ENCODE measurements around the gene SCAMP4.
"Not testable (repeated sequence)": the region's sequence is repeated elsewhere in the genome, so short reads cannot be mapped to it uniquely, and the experiment has no call there.

The SCAMP4 gene

GRCh38 chr19:1875646-1876495 is 29.3 kb upstream of the SCAMP4 start (continued):
- no peak for TF ChIP-seq ZNF266 (tag by site-specific recombination; IDR thresholded peaks at IDR 0.05; ENCODE audit: low read depth)
- peak; percentile 33; the same call in 1 of the 2 replicates for TF ChIP-seq ZBTB17 (tag by site-specific recombination; IDR thresholded peaks at IDR 0.05)
- TF ChIP-seq ZBTB7A (tag by site-specific recombination; IDR thresholded peaks at IDR 0.05; ENCODE audit: low read depth) = no peak; the same call in 1 of the 2 replicates
- TF ChIP-seq, protein P1, sequence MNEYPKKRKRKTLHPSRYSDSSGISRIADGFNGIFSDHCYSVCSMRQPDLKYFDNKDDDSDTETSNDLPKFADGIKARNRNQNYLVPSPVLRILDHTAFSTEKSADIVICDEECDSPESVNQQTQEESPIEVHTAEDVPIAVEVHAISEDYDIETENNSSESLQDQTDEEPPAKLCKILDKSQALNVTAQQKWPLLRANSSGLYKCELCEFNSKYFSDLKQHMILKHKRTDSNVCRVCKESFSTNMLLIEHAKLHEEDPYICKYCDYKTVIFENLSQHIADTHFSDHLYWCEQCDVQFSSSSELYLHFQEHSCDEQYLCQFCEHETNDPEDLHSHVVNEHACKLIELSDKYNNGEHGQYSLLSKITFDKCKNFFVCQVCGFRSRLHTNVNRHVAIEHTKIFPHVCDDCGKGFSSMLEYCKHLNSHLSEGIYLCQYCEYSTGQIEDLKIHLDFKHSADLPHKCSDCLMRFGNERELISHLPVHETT (tag by site-specific recombination; IDR thresholded peaks at IDR 0.05) = no peak
- TF ChIP-seq ZNF707 (tag by site-specific recombination; IDR thresholded peaks at IDR 0.05) = no peak
- no peak for TF ChIP-seq ZNF311 (tag by site-specific recombination; IDR thresholded peaks at IDR 0.05; ENCODE audit: borderline replicate concordance)
- no peak for TF ChIP-seq YY1 (tag by site-specific recombination; IDR thresholded peaks at IDR 0.05)
- TF ChIP-seq ZNF747 (tag by site-specific recombination; IDR thresholded peaks at IDR 0.05) = no peak
- no peak for TF ChIP-seq ZNF174 (tag by site-specific recombination; IDR thresholded peaks at IDR 0.05)

- H3K4me1 ChIP-seq (ENCODE audit: control insufficient read depth, insufficient read depth, low read length) = peaks cover 10% of the 10 kb centered on the region
- peaks cover 0 to 26% of the 10 kb centered on the region in 2 experiments; a peak in 1 of 3 replicates for H3K36me3 ChIP-seq (ENCODE audit: control insufficient read depth in 2 of 2, insufficient read depth in 1 of 2, low read length in 2 of 2)
- not testable (repeated sequence) for H3K4me3 ChIP-seq (ENCODE audit: low read depth, low read length); H3K9me3 ChIP-seq (ENCODE audit: control insufficient read depth, insufficient read depth, low read depth, low read length)
- H3K27ac ChIP-seq (ENCODE audit: extremely low read depth, low read depth, low read length) = peak overlapping the region; percentile 89
- POLR2A ChIA-PET = interaction anchor here (0.6 to 2.8 kb wide), 11 partner anchors 8 to 172 kb away, joined by 3 to 22 read pairs (median 5); partner anchors contain the start of genes ABHD17A, ADAT3 and SCAMP4
- peak; percentile 79 for TF ChIP-seq GLIS2 (tag by site-specific recombination; IDR thresholded peaks at IDR 0.05)
- peak; percentile 52 for TF ChIP-seq ZIC2 (tag by site-specific recombination; IDR thresholded peaks at IDR 0.05)
- TF ChIP-seq ZBTB48 (tag by site-specific recombination; IDR thresholded peaks at IDR 0.05) = peak; percentile 66; the same call in 1 of the 2 replicates
- TF ChIP-seq ZNF335 (tag by site-specific recombination; conservative IDR thresholded peaks at IDR 0.05) = peak; percentile 52
- TF ChIP-seq HIC1 (tag by site-specific recombination; IDR thresholded peaks at IDR 0.05) = peak; percentile 68; the same call in 1 of the 2 replicates
- TF ChIP-seq BCL11B (tag by site-specific recombination; IDR thresholded peaks at IDR 0.05; ENCODE audit: low read depth) = peak; percentile 60; the same call in 1 of the 2 replicates
- TF ChIP-seq, protein P2, sequence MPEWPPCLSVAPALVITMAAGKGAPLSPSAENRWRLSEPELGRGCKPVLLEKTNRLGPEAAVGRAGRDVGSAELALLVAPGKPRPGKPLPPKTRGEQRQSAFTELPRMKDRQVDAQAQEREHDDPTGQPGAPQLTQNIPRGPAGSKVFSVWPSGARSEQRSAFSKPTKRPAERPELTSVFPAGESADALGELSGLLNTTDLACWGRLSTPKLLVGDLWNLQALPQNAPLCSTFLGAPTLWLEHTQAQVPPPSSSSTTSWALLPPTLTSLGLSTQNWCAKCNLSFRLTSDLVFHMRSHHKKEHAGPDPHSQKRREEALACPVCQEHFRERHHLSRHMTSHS (tag by site-specific recombination; IDR thresholded peaks at IDR 0.05) = 0 out of 2 replicates have a peak, but pooled peaks have one; percentile 27
- TF ChIP-seq ZBTB10 (tag by site-specific recombination; IDR thresholded peaks at IDR 0.05) = peak; percentile 18; the same call in 1 of the 2 replicates
- TF ChIP-seq, protein P3, sequence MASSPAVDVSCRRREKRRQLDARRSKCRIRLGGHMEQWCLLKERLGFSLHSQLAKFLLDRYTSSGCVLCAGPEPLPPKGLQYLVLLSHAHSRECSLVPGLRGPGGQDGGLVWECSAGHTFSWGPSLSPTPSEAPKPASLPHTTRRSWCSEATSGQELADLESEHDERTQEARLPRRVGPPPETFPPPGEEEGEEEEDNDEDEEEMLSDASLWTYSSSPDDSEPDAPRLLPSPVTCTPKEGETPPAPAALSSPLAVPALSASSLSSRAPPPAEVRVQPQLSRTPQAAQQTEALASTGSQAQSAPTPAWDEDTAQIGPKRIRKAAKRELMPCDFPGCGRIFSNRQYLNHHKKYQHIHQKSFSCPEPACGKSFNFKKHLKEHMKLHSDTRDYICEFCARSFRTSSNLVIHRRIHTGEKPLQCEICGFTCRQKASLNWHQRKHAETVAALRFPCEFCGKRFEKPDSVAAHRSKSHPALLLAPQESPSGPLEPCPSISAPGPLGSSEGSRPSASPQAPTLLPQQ (tag by site-specific recombination; IDR thresholded peaks at IDR 0.05) = peak; percentile 84; the same call in 1 of the 2 replicates
- 0 out of 2 replicates have a peak, but pooled peaks have one; percentile 4 for TF ChIP-seq ZNF10 (tag by site-specific recombination; IDR thresholded peaks at IDR 0.05)
- CTCF ChIA-PET = interaction anchor here (0.7 to 1.7 kb wide), 7 partner anchors 12 to 91 kb away, joined by 3 to 6 read pairs (median 3); no protein-coding TSS in a partner anchor
Observed at GRCh38 chr19:1876496-1877279, 28.5 kb upstream of the SCAMP4 start.

Measured in HEK293 (cell line).